T-helper 1 cell treated with Interleukin-12 subunit alpha and Interleukin-12 subunit beta and Interleukin-4 antibody, amounts not matched to agents 30 ng/mL and 1 ng/mL, for 36 hours (primary cell): ENCODE results near the gene EDC4. TPM values are rescaled to one million over a fixed set of nuclear protein-coding genes. Genes with fewer than 3 reads are reported as not detected.

Experiments
- intact Hi-C: fragments of 100-400 bp; cut with micrococcal nuclease; formaldehyde crosslinking; loops from one replicate; pipeline ENCODE4 v1.15.1; 2024
- total RNA-seq: library from RNA; stranded (reverse); gene quantifications from 2 replicates; pipeline ENCODE4 v1.2.3, GENCODE V29; 2022

The EDC4 gene
- total RNA-seq, 1 donor from 2014 or later: 137 TPM

DNA sequence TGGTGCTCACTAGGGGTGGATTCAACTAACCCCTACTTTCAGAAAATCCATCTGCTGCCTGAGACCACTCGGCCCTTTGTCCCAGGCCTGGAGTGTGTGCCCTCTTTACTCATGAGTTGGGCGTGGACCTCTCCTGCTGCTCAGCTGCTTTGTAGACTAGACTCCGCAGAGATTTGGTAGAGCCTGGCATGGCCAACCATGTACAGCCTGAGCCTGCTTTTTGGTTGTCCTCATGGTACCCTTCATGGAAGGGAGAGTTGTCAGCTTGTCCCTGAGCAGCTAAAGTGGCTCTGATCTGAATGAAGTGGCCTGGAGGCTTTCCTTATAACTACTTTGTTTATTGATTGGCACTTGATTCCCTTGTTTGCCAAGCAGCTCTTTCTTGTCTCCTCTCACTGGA, 1.5 kb downstream of the EDC4 start:
- intact Hi-C loops: loop anchor here (5.0 kb wide), 2 partner anchors 188 to 363 kb away; partner anchors contain the start of gene ESRP2

DNA sequence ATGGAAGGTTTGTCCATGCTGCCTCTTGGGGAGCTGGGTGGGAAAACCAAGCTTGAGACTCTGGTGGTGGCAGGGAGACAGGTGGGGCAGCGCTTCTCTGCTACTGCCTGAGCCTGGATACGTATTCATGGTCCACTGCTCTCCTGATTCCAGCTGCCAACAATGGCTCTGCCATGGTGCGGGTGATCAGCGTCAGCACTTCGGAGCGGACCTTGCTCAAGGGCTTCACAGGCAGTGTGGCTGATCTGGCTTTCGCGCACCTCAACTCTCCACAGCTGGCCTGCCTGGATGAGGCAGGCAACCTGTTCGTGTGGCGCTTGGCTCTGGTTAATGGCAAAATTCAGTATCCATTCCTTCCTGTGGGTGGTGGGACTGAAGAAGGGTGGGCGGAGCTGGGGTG, 4.2 kb downstream of the EDC4 start:
- intact Hi-C loops: no loop called here

DNA sequence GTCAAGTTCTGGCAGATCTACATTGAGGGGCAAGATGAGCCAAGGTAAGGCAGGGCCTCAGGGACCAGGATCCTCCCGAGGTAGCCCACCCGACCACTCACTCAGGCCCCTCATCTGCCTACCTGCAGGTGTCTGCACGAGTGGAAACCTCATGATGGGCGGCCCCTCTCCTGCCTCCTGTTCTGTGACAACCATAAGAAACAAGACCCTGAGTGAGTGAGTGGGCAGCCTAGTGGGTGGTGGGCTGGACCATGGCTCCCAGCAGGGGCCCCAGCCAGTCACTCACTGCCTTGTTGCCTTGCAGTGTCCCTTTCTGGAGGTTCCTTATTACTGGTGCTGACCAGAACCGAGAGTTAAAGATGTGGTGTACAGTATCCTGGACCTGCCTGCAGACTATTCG, 5.4 kb downstream of the EDC4 start:
- intact Hi-C loops: no loop called here

DNA sequence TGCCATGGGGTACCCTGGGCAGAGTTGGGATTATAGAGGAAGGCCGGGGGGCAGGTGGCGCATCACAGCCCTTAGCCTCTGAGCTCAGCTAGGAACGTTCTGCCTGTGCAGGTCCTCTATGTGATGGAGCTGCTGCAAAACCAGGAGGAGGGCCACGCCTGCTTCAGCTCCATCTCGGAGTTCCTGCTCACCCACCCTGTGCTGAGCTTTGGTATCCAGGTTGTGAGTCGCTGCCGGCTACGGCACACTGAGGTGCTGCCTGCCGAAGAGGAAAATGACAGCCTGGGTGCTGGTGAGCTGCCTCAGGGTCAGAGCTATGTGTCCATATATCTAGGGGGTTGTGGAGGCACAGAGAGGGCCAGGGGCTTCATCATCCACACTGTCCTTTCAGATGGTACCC, 6.0 kb downstream of the EDC4 start:
- intact Hi-C loops: no loop called here

DNA sequence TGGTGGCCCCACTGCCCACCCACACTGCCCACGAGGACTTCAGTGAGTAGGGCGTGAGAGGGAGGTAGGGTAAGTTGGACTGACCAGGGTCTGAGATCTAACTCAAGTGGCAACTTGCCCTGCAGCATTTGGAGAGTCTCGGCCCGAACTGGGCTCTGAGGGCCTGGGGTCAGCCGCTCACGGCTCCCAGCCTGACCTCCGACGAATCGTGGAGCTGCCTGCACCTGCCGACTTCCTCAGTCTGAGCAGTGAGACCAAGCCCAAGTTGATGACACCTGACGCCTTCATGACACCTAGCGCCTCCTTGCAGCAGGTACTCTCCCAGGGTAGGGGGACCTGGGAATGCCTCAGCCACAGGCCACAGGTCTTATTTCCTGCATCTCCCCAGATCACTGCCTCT, 6.6 kb downstream of the EDC4 start:
- intact Hi-C loops: no loop called here

DNA sequence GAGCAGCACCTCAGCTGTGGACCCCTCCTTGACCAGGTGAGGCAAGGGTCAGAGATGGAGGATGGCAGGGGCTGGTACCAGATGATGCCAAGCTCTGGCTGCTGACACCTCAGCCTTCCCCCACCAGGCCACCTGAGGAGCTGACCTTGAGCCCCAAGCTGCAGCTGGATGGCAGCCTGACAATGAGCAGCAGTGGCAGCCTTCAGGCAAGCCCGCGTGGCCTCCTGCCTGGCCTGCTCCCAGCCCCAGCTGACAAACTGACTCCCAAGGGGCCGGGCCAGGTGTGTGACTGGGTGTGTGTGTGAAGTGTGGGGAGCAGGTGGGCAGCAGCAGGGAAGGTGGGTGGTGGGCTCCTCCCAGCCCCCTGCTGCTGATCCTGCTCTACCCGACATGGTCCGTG, 7.1 kb downstream of the EDC4 start:
- intact Hi-C loops: no loop called here

DNA sequence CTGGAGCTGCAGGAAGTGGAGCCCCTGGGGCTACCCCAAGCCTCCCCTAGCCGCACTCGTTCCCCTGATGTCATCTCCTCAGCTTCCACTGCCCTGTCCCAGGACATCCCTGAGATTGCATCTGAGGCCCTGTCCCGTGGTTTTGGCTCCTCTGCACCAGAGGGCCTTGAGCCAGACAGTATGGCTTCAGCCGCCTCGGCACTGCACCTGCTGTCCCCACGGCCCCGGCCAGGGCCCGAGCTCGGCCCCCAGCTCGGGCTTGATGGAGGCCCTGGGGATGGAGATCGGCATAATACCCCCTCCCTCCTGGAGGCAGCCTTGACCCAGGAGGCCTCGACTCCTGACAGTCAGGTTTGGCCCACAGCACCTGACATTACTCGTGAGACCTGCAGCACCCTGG, 7.7 kb downstream of the EDC4 start:
- intact Hi-C loops: no loop called here

DNA sequence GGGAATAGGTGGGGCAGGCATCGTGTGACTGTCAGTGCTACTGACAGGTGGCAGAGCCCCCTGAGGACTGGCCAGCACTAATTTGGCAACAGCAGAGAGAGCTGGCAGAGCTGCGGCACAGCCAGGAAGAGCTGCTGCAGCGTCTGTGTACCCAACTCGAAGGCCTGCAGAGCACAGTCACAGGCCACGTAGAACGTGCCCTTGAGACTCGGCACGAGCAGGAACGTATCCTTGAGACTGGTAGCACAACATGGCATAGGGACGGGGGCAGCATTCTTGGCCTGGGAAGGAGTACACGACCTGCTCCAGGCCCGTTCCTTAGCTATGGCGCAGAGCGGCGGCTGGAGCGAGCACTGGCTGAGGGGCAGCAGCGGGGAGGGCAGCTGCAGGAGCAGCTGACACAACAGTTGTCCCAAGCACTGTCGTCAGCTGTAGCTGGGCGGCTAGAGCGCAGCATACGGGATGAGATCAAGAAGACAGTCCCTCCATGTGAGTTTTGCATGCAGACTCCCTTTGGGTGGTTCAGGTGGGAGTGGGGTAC, 8.8 kb downstream of the EDC4 start:
- intact Hi-C loops: no loop called here

DNA sequence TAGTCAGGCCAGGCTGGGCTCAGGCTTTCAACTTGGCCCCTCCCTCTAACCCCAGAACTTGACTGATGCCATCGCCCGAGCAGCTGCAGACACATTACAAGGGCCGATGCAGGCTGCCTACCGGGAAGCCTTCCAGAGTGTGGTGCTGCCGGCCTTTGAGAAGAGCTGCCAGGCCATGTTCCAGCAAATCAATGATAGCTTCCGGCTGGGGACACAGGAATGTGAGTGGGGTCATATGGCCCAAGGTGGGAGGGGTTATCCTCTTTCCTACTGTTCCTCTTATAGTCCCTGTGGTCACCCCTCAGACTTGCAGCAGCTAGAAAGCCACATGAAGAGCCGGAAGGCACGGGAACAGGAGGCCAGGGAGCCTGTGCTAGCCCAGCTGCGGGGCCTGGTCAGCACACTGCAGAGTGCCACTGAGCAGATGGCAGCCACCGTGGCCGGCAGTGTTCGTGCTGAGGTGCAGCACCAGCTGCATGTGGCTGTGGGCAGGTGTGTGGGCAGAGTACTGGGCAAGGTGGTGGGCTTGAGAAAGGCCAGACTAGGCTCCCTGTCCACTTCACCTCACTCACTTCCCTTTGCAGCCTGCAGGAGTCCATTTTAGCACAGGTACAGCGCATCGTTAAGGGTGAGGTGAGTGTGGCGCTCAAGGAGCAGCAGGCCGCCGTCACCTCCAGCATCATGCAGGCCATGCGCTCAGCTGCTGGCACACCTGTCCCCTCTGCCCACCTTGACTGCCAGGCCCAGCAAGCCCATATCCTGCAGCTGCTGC, 9.7 kb downstream of the EDC4 start:
- intact Hi-C loops: loop anchor here (1.0 kb wide), 5 partner anchors 11 to 347 kb away; partner anchors contain the start of gene PSKH1

DNA sequence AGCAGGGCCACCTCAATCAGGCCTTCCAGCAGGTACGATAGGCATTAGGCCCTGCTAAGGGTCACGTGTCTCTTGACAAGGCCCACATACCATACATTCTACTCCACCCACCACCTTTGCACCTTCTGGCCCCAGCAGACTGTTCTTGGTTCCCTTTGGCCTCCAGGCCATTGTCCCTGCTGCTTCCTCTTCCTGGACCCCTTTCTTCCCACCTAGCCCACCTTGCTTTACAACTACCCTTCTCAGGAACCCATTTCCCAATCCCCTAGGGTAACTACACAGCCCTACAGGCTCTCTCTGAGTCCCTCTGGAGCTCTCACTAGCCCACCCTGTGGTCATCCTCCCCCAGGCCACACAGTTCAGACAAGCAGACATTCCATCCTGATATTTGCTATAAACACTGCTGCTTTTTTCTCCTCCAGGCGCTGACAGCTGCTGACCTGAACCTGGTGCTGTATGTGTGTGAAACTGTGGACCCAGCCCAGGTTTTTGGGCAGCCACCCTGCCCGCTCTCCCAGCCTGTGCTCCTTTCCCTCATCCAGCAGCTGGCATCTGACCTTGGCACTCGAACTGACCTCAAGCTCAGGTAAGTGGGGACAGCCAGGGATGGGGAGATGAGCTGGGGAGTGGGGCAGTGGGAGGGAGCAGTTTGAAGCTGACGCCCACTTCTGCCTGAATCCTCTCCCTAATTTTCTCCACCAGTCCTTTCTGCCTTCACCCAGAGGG, 10.5 kb downstream of the EDC4 start:
- intact Hi-C loops: loop anchor here (1.0 kb wide), 5 partner anchors 10 to 346 kb away; partner anchors contain the start of gene PSKH1

DNA sequence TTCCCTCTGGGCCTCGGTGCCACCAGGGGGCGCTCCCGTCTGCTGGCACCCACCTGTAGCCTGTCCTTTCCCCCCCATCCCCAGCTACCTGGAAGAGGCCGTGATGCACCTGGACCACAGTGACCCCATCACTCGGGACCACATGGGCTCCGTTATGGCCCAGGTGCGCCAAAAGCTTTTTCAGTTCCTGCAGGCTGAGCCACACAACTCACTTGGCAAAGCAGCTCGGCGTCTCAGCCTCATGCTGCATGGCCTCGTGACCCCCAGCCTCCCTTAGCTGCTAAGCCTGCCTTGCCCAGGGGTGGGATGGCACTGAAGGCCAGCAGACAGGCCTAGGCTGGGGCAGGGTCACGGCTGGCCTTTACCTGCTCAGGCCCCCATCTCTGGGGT, 11.0 kb downstream of the EDC4 start:
- intact Hi-C loops: loop anchor here (1.0 kb wide), 5 partner anchors 9 to 345 kb away; partner anchors contain the start of gene PSKH1

DNA sequence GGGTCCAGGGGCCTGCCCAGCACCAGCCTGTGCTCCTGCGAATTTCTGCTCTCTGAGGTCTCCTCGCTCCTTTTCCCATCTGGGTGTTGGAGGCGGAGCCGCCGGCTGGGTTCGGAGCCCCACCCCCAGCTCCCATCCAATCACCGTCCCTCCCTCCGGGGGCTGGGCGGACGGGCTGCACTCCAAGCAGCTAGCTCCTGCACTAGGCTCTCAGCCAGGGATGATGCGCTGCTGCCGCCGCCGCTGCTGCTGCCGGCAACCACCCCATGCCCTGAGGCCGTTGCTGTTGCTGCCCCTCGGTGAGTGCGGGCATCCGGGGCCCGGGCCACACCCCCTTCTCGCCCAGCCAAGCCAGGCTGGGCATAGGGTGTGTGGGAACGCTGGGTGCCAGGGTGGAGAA, 11.8 kb downstream of the EDC4 start, which contains the start of gene NRN1L:
TSS of gene NRN1L (plus strand) at position 202 of the 400 bp plus-strand sequence. CDS start at position 221, 19 bp downstream.
- intact Hi-C loops: no loop called here

DNA sequence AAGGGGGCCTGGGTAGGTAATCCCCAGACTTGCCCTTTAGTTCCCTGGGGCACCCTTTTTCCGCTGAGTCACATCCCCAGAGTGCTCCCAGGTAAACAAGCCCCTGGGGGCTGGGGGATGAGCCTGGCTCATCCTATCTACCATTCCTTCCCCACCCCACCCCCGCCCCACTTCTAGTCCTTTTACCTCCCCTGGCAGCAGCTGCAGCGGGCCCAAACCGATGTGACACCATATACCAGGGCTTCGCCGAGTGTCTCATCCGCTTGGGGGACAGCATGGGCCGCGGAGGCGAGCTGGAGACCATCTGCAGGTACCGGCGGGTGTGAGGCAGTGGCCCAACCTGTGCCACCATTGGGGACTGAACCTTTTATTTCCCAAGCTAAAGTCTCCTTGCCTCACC, 12.7 kb downstream of the EDC4 start:
- intact Hi-C loops: no loop called here

DNA sequence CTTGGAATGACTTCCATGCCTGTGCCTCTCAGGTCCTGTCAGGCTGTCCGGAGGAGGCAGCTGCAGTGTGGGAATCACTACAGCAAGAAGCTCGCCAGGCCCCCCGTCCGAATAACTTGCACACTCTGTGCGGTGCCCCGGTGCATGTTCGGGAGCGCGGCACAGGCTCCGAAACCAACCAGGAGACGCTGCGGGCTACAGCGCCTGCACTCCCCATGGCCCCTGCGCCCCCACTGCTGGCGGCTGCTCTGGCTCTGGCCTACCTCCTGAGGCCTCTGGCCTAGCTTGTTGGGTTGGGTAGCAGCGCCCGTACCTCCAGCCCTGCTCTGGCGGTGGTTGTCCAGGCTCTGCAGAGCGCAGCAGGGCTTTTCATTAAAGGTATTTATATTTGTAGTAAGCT, 13.1 kb downstream of the EDC4 start:
- intact Hi-C loops: no loop called here

DNA sequence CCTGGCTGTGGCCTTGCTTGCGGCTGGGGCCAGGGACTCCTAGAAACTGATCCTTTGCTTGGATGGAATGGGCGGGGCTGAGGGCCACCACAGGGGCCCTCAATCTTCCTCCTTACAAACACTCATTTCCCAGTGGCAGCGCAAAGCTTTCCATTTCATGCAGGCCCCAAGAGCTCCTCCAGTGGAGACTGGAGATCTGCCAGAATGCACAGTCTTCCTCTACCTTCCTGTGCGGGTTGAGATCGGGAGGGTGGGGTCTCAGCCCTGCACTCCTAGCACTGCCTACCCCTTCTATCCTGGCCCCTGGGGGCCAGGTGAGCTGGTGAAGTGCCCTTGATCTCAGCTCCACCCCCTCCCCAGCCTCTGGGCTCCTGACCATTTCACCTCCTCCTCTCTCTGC, 13.5 kb downstream of the EDC4 start:
- intact Hi-C loops: no loop called here

DNA sequence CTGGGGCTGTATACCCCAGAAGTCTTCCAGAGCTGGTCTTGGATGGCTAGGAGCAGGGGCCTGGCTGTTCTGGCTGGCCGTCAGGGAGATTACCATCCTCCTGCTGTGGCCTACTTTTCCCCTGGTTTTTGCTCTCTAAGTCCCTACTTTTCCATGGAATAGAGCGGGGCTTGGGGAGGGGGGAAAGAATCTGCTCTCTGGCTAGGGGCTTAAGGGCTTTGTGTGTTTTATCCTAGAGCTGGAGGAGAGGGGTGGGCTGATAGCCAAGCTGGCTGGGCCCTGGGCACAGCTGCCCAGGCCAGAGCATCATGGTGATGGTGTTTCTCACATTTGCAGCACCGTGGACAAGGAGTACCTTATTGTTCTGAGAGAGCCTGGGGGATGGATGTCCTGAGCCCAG, 15.5 kb downstream of the EDC4 start:
- intact Hi-C loops: no loop called here

DNA sequence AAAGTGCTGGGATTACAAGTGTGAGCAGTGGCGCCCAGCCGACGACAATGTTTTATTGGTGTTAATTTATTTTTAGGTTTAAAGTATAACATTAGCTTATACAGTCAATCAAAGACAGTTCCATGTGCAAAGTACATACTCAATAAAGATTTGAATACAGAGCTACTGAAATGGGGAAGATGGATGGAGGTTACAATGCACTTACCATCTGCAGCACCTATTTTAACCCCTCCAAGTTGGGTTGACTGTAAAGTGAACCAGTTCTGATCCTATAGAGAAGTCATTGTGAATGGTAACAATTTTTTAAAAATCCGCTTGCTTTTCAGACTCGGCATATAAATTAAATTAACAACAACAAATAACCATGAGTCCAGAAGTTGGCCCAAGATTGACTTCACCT, 19.5 kb downstream of the EDC4 start:
- intact Hi-C loops: no loop called here

DNA sequence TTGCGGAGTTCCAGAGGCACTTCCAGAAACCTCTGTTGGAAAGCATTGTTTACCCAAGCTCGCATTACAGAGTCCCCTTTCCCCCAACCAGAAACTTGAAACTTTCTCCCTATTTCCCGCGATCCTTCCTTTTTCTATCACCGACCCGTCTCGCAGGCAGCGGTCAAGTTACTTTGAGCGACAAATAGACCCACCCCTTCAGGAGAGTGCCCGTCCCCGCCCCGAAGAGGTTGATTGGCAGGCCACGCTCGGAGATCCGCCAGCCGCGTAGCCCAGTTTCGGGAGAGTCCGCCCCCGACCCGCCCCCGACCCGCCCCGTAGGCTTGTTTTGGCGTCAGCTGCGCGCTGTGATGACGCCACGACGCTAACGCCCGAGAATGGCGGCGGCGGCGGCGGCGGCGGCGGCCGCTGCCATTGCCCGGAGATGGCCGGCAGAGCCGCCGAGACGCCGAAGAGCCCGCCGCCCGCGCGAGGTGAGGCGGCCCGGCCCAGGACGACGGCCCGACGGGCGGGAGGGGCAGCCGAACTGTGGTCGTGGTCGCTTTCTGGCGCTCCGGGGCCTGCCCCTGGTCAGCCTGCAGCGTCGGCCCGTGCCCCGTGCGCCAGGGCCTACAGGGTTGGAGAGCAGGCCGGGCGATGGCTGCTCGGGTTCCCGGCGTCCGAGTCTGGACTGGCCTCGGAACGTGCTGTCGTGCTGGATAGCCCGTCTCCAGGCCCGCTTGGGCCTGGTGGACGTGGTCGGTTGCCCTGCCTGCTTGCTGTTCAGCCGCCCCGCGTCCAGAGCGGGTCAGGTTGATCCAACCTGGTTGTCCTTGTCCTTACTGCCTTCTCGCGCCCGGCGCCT, 20.3 kb downstream of the EDC4 start, which contains the start of gene PSKH1:
TSS of gene PSKH1 (plus strand) at position 356 of the 844 bp plus-strand sequence. CDS start 15,496 bp downstream, outside the sequence.
- intact Hi-C loops: loop anchor here (1.0 kb wide), 14 partner anchors 10 to 331 kb away; partner anchors contain the start of genes ACD, CTCF, DDX28 and DPEP2

DNA sequence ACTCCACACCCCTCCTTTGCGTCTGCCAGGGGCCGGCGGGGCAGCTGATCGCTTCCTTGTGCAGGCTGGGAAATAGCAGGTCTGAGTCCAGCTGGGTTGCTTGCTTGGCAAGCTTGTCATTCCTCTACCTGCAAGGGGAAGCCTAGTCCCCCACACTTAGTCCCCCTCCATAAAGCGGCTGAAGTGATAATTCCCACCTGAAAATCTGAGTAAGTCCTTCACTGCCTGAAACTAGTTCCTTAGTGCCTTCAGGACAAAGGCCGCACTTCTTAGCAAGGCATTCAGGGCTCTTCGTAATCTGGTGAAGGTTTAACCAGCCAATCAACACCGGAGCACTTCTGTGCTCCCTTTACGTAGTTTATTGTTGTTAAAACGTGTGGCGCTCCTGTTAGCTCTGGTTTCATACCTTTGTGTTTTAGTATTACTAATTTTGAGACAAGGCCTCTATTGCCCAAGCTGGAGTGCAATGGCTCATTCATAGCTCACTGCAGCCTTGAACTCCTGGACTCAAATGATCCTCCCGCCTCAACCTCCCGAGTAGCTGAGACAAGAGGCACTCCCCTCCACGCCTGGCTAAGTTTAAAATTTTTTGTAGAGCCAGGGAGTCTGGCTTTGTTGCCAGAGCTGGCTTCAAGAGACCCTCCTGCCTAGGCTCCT, 21.0 kb downstream of the EDC4 start:
- intact Hi-C loops: loop anchor here (1.0 kb wide), 14 partner anchors 11 to 332 kb away; partner anchors contain the start of genes ACD, CTCF, DDX28 and DPEP2

DNA sequence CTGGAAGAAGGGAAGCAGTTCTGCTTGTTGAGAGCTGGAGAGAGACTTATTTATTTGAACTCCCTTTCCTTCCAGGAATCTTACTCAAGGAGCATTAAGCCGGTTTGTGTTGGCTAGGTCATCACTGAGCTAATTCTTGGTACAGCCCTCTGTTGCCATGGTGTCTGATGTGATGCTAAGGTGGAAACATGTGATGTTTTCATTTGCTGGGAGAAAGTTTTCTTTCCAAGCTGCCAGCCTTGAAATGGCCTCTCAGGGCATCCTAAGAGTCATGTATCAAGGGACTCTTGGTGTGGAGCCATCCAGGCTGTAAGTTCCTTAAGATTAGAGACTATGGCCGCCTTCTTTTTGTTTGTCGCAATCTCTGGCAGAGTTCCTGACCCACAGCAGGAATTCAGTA, 24.4 kb downstream of the EDC4 start:
- intact Hi-C loops: no loop called here
